Caki2 (cell line): ENCODE results near the gene SSH2. TPM values are rescaled to one million over a fixed set of nuclear protein-coding genes. Genes with fewer than 3 reads are reported as not detected.
"Not testable (repeated sequence)": the region's sequence is repeated elsewhere in the genome, so short reads cannot be mapped to it uniquely, and the experiment has no call there.

Experiments used
- DNase-seq: peaks from one replicate; pipeline ENCODE4 v3.0.0-alpha.2; 2015; ENCODE audit warnings: low read depth
- in situ Hi-C: cut with HindIII; loops from 2 replicates; pipeline ENCODE4 v1.10.0; 2016; ENCODE audit warnings: low sequenced_read_pairs, low pct_unique_long_range_greater_than_20kb, mixed read lengths
- total RNA-seq: library from RNA; depleted of rRNA; stranded (reverse); fragments of >200 nt; shearing (Covaris generic); gene quantifications from 2 replicates; pipeline ENCODE4 v1.2.3, GENCODE V29; 2014; ENCODE audit warnings: low replicate concordance

Gene SSH2
- total RNA-seq, 1 experiment from 2014 or later: 28.6 TPM

DNA sequence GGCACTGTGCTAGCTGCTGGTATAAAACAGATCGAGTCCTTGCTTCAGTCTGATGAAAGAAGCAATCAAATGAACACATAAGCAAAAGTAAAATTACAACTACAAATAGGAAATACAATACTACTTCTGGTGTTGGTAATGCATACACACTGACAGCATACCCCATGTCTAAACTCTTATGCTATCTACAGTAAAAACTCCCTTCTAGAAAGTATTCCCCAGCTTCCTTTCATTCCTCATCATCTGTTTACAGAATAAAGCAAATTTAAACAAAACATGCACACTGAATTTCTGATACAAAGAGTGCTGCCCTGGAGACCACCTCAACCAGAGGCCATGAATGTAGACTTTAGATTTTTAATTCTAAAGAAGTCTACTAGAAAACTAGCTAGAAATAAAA, 109.6 kb downstream of the SSH2 start:
- in situ Hi-C loops: no loop called here
- DNase-seq: no peak

DNA sequence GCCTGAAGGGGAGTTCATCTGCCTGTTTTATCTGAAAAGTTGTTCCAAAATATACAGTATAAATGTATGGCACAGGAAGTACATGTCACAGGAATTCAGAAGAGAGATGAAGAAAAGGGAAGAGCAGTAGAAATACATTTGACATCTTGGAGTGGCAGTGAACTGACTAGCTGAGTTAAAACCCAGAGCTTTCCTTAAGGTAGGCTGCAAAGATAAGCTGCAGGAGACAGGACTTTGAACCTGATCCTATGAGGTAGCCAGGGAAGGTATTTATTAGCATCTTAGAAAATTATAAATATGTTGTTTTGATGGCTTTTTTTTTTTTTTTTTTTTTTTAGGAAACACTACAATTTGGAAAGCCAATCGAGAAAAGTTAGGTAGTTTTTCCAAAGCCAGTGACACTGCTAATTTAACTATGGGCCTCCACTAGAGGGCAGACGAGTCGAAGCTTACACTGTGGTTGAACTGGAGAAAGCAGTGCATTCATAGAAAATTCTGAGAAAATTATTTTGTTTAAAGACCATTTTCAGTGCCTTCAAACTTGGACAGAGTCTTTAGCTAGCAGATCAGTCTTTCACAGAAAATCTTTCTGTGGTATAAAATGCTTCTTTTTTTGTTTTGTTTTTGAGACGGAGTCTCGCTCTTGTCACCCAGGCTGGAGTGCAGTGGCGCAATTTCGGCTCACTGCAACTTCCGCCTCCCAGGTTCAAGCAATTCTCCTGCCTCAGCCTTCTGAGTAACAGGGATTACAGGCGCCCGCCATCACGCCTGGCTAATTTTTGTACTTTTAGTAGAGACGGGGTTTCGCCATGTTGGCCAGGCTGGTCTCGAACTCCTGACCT, 122.3 kb downstream of the SSH2 start:
- peak; percentile 64 for DNase-seq

DNA sequence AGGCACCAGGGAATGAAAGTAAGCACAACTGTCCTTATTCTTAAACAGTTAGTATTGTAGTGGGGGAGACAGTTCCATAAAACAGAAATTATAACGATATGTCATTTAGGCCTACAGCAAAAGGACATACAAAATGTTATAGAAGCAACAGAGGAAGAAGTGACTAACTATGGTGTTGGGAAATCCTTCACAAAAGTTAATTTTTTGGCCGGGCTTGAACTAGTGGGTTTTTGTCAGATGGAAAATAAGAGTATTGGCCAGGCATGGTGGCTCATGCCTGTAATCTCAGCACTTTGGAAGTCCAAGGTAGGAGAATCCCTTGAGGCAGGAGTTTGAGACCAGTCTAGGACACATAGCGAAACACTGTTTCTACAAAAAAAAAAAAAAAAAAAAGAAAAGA, 127.8 kb downstream of the SSH2 start:
- in situ Hi-C loops: no loop called here

More for the DNA sequence above, 122.3 kb downstream of the SSH2 start:
- in situ Hi-C loops: no loop called here

DNA sequence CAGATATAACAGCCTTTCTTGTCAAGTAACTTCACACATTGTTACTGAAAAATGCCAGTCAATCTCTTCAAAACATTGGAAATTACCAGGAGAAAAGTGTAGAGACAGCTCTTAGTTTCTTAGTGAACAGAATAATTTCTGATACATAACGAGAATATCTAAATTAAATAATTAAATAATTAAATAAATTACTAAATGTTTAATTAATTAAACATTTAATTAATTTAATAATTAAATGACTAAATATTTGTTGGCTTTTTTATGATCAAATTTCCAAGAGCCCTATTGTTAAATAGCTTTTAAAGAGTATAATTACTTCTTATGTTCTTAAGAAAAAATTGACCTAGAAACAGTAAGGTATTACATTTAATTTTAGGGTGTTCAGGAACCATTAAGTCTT, 129.6 kb downstream of the SSH2 start:
- in situ Hi-C loops: no loop called here
- DNase-seq: no peak

More for the DNA sequence above, 127.8 kb downstream of the SSH2 start:
- DNase-seq: no peak

DNA sequence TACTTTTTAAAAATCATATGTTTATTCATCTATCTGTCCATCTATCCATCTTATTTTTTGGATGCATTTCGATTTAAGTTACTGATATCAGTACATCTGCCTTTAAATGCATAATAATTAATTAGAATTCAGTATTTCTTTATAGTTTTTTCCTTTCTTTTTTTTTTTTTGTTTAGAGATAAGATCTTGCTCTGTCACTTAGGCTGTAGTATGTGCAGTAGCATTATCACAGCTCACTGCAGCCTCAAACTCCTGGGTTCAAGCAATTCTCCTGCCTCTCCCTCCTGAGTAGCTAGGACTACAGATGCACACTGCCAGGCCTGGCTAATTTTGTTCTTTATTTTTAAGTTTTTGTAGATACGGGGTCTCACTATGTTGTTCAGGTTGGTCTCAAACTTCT, 133.4 kb downstream of the SSH2 start:
- DNase-seq: no peak
- in situ Hi-C loops: no loop called here

DNA sequence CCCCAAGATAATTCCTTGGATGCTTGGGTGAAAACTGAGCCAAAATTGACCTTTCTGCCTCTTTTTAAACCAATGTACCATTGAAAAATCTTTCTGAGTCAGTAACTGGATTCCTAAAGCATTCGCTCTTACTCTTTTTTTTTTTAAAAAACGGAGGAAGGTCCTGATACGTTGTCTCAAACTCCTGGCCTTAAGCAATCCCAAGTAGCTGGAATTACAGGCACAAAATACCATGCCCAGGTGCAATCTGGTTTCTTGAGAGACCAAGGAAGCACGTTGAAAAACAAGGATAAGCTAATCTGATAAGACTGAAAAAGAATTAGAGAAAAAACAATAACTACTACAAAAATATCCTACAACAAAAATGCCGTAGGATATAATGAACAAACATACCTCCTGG, 136.5 kb downstream of the SSH2 start:
- in situ Hi-C loops: no loop called here
- no peak for DNase-seq

DNA sequence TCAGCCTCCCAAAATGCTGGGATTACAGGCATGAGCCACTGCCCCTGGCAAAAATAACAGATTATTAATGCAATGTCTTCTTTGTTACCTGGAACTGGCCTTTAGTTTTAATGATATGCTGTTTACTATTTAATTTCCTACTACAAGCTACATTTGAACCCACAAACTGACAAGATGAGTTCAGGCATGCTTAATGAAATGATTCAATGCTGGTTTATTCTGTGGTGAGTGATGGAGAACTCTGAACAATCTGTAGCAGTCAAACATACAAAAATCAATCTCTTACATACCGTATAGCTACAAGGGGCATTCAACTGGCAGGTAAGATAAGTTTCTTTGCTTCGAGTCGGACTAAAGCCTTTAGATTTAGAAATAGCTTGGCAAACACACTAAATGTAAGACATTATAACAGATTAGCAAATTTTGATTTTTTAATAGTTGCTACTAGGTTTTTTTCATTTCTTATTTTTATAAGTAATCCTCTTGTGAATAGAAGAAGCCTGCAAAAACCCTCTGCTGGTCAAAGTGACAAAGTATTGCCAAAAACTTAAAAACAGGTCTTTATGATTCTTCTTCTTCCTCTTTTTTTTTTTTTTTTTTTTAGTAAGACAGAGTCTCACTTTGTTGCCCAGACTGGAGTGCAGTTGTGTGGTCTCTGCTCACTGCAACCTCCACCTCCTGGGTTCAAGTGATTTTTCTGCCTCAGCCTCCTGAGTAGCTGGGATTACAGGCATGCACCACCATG, 138.5 kb downstream of the SSH2 start:
- in situ Hi-C loops: no loop called here
- DNase-seq: no peak

DNA sequence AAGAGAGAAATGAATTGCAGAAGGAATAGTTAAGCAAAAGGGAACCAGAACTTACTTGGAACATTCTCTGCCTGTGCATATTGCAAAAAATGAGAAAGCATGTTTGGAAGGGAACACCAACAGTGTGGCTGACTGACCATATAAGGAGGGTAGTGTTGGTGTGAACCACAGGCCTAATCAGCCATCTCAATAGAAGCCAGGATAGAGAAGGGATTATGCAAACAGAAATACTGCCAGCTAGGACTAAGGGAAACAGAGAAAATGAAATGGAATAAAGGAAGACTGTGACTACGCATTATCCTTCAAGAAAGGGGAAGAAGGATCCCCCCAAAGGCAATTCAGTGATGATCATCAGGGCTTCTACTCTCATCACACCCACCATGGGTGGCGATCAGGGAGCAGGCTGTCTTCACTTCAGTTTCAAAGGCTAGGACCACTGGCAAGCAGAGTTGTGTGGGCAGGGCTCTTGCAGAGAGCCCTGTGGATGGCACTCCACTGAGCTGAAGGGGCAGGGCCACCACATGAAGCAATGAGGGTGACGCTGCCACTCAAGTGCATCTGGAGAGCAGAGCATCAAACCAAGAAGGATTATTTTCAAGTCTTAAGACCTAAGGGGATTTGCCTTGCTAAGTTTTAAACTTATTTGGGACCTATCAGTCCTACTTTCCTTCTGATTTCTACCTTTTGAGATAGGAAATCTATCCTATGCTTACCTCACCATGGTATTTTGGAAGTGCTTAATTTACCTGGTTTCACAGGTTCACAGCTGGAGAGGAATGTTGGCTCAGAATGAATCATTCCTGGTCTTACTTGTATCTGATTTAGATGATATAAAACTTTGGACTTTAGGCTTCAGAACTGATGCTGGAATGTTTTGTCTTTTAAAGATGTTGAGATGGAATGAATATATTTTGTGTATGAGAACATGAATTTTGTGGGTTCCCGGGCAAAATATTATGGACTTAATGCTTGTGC, 140.5 kb downstream of the SSH2 start:
- in situ Hi-C loops: no loop called here
- DNase-seq: no peak

DNA sequence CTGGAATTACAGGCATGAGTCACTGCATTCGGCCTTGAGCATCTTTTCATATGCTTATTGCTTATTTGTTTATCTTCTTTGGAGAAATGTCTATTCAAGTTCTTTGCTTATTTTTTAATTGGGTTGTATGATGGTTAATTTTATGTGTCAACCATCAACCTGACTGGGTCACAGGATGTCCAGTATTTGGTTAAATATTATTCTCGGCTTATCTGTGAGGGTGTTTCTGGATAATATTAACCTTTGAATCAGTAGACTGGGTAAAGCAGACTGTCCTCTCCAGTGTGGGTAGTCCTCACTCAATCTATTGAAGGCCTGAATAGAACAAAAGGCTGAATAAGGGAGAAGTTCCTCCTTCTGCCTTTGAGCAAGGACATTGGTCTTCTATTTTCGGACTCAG, 142.0 kb downstream of the SSH2 start:
- in situ Hi-C loops: no loop called here
- DNase-seq: peak; percentile 74

DNA sequence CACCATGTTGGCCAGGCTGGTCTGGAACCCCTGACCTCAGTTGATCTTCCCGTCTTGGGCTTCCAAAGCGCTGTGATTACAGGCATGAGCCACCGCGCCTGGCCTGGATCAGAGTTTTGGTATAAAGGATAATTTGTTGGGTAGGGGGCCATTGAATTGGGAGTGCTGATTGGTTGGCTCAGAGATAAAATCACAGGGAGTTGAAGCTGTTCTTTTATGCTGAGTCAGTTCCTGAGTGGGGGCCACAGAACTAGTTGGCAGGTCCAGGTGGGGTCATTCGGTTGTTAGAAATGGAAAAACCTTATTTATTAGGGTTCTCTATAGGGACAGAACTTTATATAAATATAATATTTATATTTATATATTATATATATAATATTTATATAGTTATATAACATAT, 147.1 kb downstream of the SSH2 start:
- no peak for DNase-seq
- in situ Hi-C loops: no loop called here

DNA sequence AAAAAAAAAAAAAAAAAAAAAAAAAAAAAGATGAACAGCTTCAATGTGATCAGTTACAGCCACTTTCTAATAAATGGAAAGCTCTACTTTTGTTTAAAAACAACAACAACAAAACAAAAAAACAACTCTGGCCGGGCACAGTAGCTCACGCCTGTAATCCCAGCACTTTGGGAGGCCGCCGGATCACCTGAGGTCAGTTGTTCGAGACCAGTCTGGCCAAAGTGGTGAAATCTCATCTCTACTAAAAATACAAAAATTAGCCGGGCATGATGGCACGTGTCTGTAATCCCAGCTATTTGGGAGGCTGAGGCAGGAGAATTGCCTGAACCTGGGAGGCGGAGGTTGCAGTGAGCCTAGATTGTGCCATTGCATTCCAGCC, 150.2 kb downstream of the SSH2 start:
- in situ Hi-C loops, DNase-seq: not testable (repeated sequence)

DNA sequence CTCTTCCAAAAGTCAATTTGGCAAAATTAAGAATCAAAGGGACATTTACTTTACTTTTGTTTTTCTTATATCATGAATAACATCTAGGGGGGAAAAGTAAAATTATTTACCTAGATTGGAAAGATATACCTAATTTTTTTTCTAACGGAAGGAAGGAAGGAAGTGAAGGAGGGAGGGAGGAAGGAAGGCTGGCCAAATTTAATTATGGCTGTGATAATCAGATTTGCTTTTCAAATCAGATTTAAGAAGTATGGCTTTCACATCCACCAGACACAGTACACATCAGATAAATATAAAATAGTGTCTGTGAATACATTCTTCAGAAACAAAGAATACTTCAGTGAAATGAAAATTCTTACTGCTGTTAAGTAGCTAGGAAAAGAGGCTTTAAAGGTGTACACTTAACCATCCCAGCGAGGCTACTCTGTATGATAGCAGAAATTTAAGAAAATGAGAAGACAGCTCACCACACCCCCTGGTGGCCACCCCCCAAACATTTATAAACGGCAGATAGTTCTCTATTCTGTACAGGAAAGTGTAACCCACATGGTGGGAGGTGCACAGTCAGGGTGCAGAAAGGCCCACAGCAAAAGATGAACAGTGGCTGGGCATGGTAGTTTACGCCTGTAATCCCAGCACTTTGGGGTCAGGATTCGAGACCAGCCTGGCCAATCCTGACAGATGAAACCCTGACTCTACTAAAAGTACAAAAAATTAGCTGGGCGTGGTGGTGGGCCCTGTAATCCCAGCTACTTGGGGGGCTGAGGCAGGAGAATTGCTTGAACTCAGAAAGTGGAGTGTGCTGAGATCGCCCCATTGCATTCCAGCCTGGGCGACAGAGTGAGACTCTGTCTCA, 150.8 kb downstream of the SSH2 start:
- peak; percentile 60 for DNase-seq
- in situ Hi-C loops: no loop called here

DNA sequence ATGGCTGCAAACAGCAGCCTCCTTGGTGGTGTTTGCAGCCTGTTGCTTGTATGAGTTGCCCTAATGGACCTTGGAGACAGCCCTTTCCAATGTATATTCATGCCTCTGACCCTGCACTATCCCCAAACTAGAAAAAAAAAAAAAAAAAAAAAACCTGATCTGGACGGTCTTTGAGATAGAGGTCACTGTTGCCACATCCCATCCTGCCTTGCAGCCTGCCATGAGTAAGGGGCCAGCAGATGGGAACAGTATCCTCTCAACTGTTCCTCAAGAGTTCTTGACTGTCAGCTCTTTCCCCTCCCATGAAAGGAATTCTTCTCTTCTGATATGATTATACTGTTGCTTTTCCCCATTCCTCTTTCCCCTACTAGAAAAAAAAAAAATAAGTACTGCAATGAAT, 152.4 kb downstream of the SSH2 start:
- in situ Hi-C loops: no loop called here
- no peak for DNase-seq

DNA sequence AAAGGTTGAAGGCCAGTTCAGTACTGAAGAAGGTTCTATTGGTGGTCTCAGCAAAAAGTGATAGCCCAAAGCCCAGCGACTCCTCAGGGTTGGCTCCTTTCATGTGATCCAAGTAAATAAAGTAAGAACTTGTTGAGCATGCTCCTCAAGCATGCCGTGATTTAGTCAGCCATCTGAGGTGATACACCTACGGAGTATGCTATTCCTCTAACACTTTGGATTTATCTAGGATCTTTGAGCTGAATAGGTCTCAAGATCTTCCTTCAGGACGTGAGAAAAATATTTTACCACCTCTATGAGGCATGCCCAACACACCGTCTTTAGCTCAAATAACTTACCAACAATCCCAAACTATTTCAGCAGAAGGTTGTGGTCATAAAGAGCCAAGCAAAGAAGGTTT, 154.0 kb downstream of the SSH2 start:
- no peak for DNase-seq
- in situ Hi-C loops: no loop called here

DNA sequence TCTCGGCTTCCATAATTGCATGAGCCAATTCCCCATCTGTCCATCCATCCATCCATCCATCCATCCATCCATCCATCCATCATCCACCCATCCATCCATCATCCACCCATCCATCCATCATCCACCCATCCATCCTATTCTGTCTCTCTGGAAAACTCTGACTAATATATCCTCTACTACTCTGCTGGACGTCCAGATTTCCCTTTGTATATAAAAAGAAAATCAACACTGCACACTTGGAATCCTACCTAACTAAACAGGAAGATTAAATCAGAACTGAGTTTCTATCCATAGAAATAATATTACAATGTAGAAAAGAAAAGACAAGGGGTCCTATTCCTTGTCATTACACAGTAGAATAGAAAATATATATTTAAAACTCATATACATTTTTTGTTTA, 157.0 kb downstream of the SSH2 start:
- DNase-seq: no peak
- in situ Hi-C loops: loop anchor here (25.0 kb wide), 1 partner anchor 111 kb away; no protein-coding TSS in a partner anchor

DNA sequence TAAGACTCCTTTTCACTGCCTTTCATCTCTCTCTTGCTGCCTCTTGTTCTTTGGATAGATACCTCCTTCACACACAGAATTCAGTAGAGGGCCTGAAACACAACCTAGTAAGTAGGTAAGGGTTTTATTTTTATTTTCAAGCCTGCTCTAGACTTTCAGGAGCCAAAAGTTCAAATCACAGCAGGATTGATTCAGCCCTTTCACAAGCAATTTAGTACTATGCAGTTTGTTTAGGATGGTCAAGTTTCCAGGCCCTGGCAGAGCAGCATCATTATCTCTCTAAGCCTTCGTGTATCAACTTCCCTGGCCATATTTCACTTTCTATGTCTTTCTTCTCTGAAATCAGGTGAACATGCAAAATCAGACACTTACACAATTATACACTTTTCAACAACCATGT, 158.5 kb downstream of the SSH2 start:
- DNase-seq: no peak
- in situ Hi-C loops: loop anchor here (25.0 kb wide), 1 partner anchor 109 kb away; no protein-coding TSS in a partner anchor

DNA sequence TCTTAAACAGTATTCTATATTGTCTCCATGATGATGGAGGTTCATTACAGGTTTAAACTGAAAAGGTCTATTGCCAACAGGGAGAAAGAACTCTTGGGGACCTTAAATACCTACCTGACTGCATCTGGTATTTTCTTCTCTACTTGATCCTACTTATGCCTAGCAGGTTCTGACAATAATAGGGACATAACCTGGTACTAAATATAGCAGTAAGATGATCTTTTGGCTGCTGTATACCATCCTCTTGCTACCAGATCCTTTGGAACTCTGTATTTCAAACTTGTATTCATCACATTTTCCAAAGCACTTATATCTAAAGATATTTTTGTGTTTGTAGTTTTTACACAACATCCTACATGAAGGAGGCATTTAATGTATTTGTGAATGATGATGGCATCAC, 160.8 kb downstream of the SSH2 start:
- no peak for DNase-seq
- in situ Hi-C loops: loop anchor here (25.0 kb wide), 1 partner anchor 107 kb away; no protein-coding TSS in a partner anchor
